Activated naive CD4-positive, alpha-beta T cell treated with anti-CD3 and anti-CD28 coated beads for 36 hours (primary cell): ENCODE measurements around the gene METTL26. TPM values are rescaled to one million over a fixed set of nuclear protein-coding genes. Genes with fewer than 3 reads are reported as not detected.
A peak's percentile ranks its signal among the peaks of the same experiment; 100 is the strongest.

Source experiments
- CTCF ChIA-PET: fragments of 350-600 bp; sonication (Branson Sonifier 250); formaldehyde crosslinking; loops from one replicate; lab custom pipeline; 2021; ENCODE audit warnings: antibody characterized with exemption; lab: Charles Lee
- DNase-seq: peaks from one replicate; pipeline ENCODE4 v3.0.0-alpha.2; 2020
- H3K27ac Mint-ChIP-seq: one replicate; pipeline ENCODE4 v1.8.0; 2021; ENCODE audit warnings: mild to moderate bottlenecking, mixed read lengths
- H3K27me3 Mint-ChIP-seq: one replicate; pipeline ENCODE4 v1.8.0; 2021; ENCODE audit warnings: low read depth, mixed read lengths
- H3K36me3 Mint-ChIP-seq: one replicate; pipeline ENCODE4 v1.8.0; 2021; ENCODE audit warnings: low read depth, mixed read lengths
- H3K4me1 Mint-ChIP-seq: one replicate; pipeline ENCODE4 v1.8.0; 2021; ENCODE audit warnings: low read depth, mixed read lengths
- H3K4me3 Mint-ChIP-seq: one replicate; pipeline ENCODE4 v1.8.0; 2021; ENCODE audit warnings: mild to moderate bottlenecking, moderate library complexity, mixed read lengths
- H3K9me3 Mint-ChIP-seq: one replicate; pipeline ENCODE4 v1.8.0; 2021; ENCODE audit warnings: mixed read lengths
- intact Hi-C: fragments of 100-400 bp; cut with micrococcal nuclease; formaldehyde crosslinking; loops from one replicate; pipeline ENCODE4 v1.15.1; 2023
- total RNA-seq, 2 experiments: library from RNA; stranded (reverse); gene quantifications; one replicate each; pipeline ENCODE4 v1.2.3, GENCODE V29; 2021

METTL26 gene
- total RNA-seq, 2 experiments from 2014 or later, result 121 to 122 TPM

DNA sequence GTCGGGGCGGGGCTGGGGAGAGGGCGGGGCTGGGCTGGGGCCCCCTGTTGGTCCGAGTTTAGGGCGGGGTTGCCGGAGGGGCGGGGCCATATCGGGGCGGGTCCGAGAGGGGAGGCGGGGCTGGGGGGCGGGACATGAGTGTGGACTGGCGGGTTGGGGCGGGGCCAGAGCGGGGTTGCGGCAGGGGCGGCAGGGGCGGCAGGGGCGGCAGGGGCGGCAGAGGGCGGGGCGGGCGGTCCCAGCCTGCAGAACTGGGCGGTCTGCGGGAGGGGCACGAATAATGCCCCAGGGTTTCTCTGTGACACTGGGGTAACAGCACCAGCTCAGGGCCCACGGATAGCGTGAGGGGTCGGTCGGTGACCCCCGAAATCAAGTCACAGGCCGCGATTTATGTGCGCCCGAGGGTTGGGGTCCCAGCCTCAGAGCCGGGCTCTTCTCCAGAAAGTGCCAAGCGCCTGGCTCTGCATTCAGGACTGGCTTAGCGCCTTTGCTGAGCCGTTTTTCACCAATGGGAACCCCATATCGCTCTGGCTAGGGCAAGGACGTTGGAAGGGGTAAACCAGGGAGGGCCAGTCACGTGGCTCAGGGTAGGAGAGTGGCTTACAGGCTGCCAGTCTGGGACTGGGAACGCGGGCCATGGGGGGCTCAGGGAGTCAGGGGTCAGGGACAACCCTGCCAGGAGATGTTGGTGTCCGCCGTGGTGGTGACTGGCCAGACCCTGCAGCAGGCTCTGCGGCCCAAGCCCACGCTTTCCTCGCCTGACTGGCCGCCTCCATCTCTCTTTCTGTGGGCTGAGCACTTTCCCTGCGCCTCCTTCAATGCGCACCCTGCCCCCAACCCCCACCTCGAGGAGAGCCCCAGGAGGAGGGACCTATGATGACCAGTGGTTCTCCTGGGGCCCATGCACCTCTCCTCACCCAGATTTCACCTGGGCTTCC is 1.2 kb upstream of the METTL26 start:
- H3K4me1 Mint-ChIP-seq, result peaks cover 15% of the 10 kb centered on the region
- H3K9me3 Mint-ChIP-seq, result no peaks in the 10 kb centered on the region
- intact Hi-C loops, result loop anchor here (2.0 kb wide), 1 partner anchor 47 kb away; the partner anchor contains the start of gene JMJD8
- H3K27ac Mint-ChIP-seq, result peak overlapping the region; percentile 91
- H3K36me3 Mint-ChIP-seq, result peaks cover 11% of the 10 kb centered on the region
- H3K4me3 Mint-ChIP-seq, result peak overlapping the region; percentile 90
- no peaks in the 10 kb centered on the region for H3K27me3 Mint-ChIP-seq
- CTCF ChIA-PET, result interaction anchor here (1.2 kb wide), 1 partner anchor 11 kb away, joined by 6 read pairs; no protein-coding TSS in a partner anchor
- DNase-seq, result peak; percentile 92

GRCh38 chr16:635573-636205 is 416 bp downstream of the METTL26 start:
- Mint-ChIP-seq H3K4me1 (peaks cover 15% of the 10 kb centered on the region), H3K36me3 (peaks cover 11% of the 10 kb centered on the region), H3K27me3 (no peaks in the 10 kb centered on the region), H3K4me3 (peak overlapping the region; percentile 90), H3K27ac (no peak overlapping the region), H3K9me3 (no peaks in the 10 kb centered on the region)
- peak; percentile 28 for DNase-seq
- CTCF ChIA-PET, result interaction anchor here (0.7 kb wide), 1 partner anchor 529 kb away, joined by 3 read pairs; no protein-coding TSS in a partner anchor
- intact Hi-C loops, result loop anchor here (1.0 to 2.0 kb wide), 5 partner anchors 14 to 110 kb away; partner anchors contain the start of genes JMJD8 and WDR90

- CTCF ChIA-PET, result no interaction called here
- H3K27ac Mint-ChIP-seq, result no peak overlapping the region
- no peaks in the 10 kb centered on the region for H3K27me3 Mint-ChIP-seq
- H3K36me3 Mint-ChIP-seq, result peaks cover 11% of the 10 kb centered on the region
- H3K9me3 Mint-ChIP-seq, result no peaks in the 10 kb centered on the region
- peaks cover 15% of the 10 kb centered on the region for H3K4me1 Mint-ChIP-seq
- H3K4me3 Mint-ChIP-seq, result peak overlapping the region; percentile 66
- DNase-seq, result no peak
- intact Hi-C loops, result no loop called here
Measured at GRCh38 chr16:634996-635395, 1.1 kb downstream of the METTL26 start.

GRCh38 chr16:634051-634670 is 1.9 kb downstream of the METTL26 start:
- H3K4me3 Mint-ChIP-seq, result peak overlapping the region; percentile 45
- no peaks in the 10 kb centered on the region for H3K9me3 Mint-ChIP-seq
- no peaks in the 10 kb centered on the region for H3K27me3 Mint-ChIP-seq
- H3K27ac Mint-ChIP-seq, result no peak overlapping the region
- intact Hi-C loops, result no loop called here
- CTCF ChIA-PET, result interaction anchor here (0.6 kb wide), 1 partner anchor 212 kb away, joined by 3 read pairs; no protein-coding TSS in a partner anchor
- H3K36me3 Mint-ChIP-seq, result peaks cover 11% of the 10 kb centered on the region
- no peak for DNase-seq
- H3K4me1 Mint-ChIP-seq, result peaks cover 15% of the 10 kb centered on the region

- H3K4me1 Mint-ChIP-seq, result peaks cover 15% of the 10 kb centered on the region
- H3K27ac Mint-ChIP-seq, result no peak overlapping the region
- no peaks in the 10 kb centered on the region for H3K27me3 Mint-ChIP-seq
- CTCF ChIA-PET, result interaction anchor here (0.6 kb wide), 1 partner anchor 211 kb away, joined by 3 read pairs; no protein-coding TSS in a partner anchor
- no peak for DNase-seq
- peaks cover 11% of the 10 kb centered on the region for H3K36me3 Mint-ChIP-seq
- no peak overlapping the region for H3K4me3 Mint-ChIP-seq
- intact Hi-C loops, result no loop called here
- no peaks in the 10 kb centered on the region for H3K9me3 Mint-ChIP-seq
Measured at GRCh38 chr16:633336-634050, 2.6 kb downstream of the METTL26 start.

DNA sequence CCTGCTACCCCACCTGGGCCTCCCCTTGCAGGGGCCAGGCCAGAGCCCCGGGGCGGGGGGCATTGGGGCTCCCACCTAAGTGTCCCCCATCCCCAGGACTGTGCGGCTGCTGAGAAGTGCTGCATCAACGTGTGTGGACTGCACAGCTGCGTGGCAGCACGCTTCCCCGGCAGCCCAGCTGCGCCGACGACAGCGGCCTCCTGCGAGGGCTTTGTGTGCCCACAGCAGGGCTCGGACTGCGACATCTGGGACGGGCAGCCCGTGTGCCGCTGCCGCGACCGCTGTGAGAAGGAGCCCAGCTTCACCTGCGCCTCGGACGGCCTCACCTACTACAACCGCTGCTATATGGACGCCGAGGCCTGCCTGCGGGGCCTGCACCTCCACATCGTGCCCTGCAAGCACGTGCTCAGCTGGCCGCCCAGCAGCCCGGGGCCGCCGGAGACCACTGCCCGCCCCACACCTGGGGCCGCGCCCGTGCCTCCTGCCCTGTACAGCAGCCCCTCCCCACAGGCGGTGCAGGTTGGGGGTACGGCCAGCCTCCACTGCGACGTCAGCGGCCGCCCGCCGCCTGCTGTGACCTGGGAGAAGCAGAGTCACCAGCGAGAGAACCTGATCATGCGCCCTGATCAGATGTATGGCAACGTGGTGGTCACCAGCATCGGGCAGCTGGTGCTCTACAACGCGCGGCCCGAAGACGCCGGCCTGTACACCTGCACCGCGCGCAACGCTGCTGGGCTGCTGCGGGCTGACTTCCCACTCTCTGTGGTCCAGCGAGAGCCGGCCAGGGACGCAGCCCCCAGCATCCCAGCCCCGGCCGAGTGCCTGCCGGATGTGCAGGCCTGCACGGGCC is 3.4 kb downstream of the METTL26 start:
- intact Hi-C loops, result no loop called here
- no peaks in the 10 kb centered on the region for H3K9me3 Mint-ChIP-seq
- peaks cover 11% of the 10 kb centered on the region for H3K36me3 Mint-ChIP-seq
- no peak overlapping the region for H3K4me3 Mint-ChIP-seq
- peaks cover 14% of the 10 kb centered on the region for H3K4me1 Mint-ChIP-seq
- DNase-seq, result no peak
- no peaks in the 10 kb centered on the region for H3K27me3 Mint-ChIP-seq
- CTCF ChIA-PET, result no interaction called here
- no peak overlapping the region for H3K27ac Mint-ChIP-seq

DNA sequence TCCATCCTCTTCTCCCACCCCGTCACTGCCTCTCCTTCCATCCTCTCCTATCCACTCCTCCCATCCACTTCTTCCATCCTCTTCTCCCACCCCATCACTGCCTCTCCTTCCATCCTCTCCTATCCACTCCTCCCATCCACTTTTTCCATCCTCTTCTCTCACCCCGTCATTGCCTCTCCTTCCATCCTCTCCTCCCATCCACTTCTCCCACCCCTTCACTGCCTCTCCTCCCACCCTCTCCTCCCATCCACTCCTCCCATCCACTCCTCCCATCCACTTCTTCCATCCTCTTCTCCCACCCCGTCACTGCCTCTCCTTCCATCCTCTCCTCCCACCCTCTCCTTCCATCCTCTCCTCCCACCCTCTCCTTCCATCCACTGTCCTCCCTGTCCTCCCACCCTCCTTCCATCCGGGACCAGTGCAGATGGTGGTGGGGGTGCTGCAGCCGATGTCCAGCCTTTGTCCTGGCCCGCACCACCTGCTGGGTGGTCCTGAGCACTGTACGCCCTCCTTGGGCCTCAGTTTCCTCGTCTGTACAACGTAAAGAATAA is 4.2 kb downstream of the METTL26 start:
- Mint-ChIP-seq H3K27me3 (no peaks in the 10 kb centered on the region), H3K4me3 (no peak overlapping the region), H3K36me3 (peaks cover 11% of the 10 kb centered on the region), H3K9me3 (no peaks in the 10 kb centered on the region), H3K4me1 (peaks cover 10% of the 10 kb centered on the region), H3K27ac (no peak overlapping the region)
- CTCF ChIA-PET, result no interaction called here
- intact Hi-C loops, result no loop called here
- no peak for DNase-seq

DNA sequence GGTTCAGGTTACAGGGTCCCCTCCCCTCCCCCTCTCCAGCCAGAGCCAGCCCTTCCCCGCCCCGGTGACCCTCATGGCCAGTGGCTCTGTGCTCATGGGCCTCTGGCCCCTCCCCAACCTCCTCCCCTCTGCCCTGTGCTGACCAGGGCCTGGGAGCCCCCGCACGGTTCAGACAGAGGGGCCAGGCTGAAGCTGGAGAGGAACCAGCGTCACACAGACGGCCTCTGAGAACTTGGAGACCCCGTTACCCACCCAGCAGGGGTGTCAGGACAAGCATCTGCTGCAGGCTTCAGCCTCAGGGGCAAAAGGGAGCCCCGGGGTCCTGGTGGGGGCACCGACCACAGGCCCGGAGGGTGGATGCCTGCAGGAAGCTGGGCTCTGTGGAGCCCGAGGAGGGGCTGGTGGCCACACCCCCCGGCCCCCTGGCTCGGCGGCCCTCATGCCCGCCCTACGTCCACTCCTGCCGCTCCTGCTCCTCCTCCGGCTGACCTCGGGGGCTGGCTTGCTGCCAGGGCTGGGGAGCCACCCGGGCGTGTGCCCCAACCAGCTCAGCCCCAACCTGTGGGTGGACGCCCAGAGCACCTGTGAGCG is 5.2 kb downstream of the METTL26 start, which contains the start of gene WFIKKN1:
TSS of gene WFIKKN1 (plus strand) at position 171 of the 591 bp plus-strand sequence. CDS start at position 440, 269 bp downstream.
- H3K4me3 Mint-ChIP-seq, result no peak within 1 kb of the TSS

GRCh38 chr16:630249-630814 is 5.8 kb downstream of the METTL26 start:
- Mint-ChIP-seq H3K9me3 (no peaks in the 10 kb centered on the region), H3K27me3 (no peaks in the 10 kb centered on the region), H3K4me3 (no peak overlapping the region), H3K27ac (no peak overlapping the region), H3K36me3 (peaks cover 9% of the 10 kb centered on the region), H3K4me1 (peaks cover 7% of the 10 kb centered on the region)
- intact Hi-C loops, result no loop called here
- CTCF ChIA-PET, result no interaction called here
- no peak for DNase-seq

More for the DNA sequence above, 5.2 kb downstream of the METTL26 start, which contains the start of gene WFIKKN1:
- Mint-ChIP-seq H3K27me3 (no peaks in the 10 kb centered on the region), H3K36me3 (peaks cover 9% of the 10 kb centered on the region), H3K9me3 (no peaks in the 10 kb centered on the region), H3K27ac (no peak within 1 kb of the TSS), H3K4me1 (peaks cover 7% of the 10 kb centered on the region)
- intact Hi-C loops, result no loop called here
- CTCF ChIA-PET, result no interaction called here
- no peak for DNase-seq

- H3K27ac Mint-ChIP-seq, result no peak overlapping the region
- H3K4me3 Mint-ChIP-seq, result no peak overlapping the region
- H3K36me3 Mint-ChIP-seq, result peaks cover 8% of the 10 kb centered on the region
- no peaks in the 10 kb centered on the region for H3K27me3 Mint-ChIP-seq
- no peak for DNase-seq
- peaks cover 4% of the 10 kb centered on the region for H3K4me1 Mint-ChIP-seq
- no peaks in the 10 kb centered on the region for H3K9me3 Mint-ChIP-seq
- intact Hi-C loops, result no loop called here
- CTCF ChIA-PET, result no interaction called here
Measured at GRCh38 chr16:629833-630248, 6.3 kb downstream of the METTL26 start.
